GM20000 (cell line): ENCODE data around the gene ZFAND3.

Source experiments
- DNase-seq: peaks from one replicate; pipeline ENCODE4 v3.0.0; 2012; ENCODE audit warnings: low spot score
- TF ChIP-seq, protein P1 (sequence below): IDR thresholded peaks from 2 replicates; pipeline ENCODE4 v1.5.1; 2012; ENCODE audit warnings: mild to moderate bottlenecking, control low read depth; ENCODE audit errors: extremely low read depth, missing control alignments

The ZFAND3 gene

GRCh38 chr6:38183856-38184584 lies 364.5 kb downstream of the ZFAND3 start:
- DNase-seq = no peak
- TF ChIP-seq, protein P1, sequence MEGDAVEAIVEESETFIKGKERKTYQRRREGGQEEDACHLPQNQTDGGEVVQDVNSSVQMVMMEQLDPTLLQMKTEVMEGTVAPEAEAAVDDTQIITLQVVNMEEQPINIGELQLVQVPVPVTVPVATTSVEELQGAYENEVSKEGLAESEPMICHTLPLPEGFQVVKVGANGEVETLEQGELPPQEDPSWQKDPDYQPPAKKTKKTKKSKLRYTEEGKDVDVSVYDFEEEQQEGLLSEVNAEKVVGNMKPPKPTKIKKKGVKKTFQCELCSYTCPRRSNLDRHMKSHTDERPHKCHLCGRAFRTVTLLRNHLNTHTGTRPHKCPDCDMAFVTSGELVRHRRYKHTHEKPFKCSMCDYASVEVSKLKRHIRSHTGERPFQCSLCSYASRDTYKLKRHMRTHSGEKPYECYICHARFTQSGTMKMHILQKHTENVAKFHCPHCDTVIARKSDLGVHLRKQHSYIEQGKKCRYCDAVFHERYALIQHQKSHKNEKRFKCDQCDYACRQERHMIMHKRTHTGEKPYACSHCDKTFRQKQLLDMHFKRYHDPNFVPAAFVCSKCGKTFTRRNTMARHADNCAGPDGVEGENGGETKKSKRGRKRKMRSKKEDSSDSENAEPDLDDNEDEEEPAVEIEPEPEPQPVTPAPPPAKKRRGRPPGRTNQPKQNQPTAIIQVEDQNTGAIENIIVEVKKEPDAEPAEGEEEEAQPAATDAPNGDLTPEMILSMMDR = no peak

DNA sequence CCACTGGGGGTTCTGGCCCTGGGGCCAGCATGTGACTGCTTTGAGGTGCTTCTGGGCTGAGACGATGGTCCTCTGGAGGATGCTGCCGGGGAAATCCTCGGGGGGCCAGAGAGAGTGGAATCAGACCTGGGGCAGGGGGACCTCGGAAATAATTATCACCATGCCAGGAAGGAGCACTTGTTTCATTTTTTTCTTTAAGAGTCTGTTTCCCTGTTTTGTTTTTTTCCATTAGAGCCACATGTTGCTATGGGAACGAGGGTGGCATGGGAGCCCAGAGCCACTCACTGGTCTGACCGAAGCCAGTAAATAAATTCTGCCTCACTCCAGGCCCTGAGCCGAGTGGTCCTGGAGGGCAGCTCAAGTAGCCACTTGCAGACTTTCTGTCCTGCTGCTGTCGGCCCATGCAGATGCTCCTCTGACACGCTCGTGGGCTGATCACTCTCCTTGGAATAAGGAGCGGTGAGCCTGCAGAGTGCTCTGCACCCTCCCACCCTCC lies 365.1 kb downstream of the ZFAND3 start:
- TF ChIP-seq, protein P1 = no peak
- no peak for DNase-seq

GRCh38 chr6:38185244-38185643 lies 365.7 kb downstream of the ZFAND3 start:
- no peak for DNase-seq
- TF ChIP-seq, protein P1 = no peak

DNA sequence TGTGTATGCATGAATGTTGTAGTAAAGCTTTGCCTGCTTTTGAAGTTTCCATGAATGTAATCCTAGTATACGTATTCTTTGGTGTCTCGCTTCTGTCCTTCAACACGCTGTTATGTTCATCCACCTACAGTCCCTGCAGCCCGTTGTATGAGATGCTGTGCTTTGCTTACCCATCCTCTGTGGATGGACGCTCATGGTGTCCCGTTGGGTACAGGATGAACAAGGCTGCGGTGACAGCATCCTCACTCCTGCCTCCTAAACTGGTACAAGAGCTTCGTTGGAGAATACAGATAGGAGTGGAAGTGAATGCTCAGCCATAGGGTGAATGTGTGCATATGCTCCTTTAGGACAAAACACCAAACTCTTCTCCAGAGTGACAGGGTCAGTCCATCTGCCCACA lies 366.2 kb downstream of the ZFAND3 start:
- no peak for DNase-seq
- TF ChIP-seq, protein P1 = no peak

DNA sequence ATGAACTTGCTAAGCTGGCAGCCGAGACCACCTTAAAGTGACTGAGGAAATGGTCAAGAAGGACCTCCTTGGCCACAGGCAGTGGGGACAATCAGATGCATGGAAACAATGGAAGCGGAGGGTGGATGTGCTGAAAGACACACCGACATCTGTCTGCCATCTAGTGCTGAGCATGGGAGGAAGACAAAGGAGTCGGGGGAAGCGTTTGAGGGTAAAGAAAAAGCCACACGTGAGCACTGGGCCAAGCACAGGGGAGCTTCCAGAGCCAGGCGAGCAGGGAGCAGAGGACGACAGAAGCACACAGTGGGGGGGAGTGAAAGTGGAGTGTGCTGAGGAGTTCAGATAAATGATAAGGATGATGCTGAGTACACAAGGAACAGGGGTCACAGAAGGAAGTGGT lies 367.8 kb downstream of the ZFAND3 start:
- TF ChIP-seq, protein P1 = no peak
- DNase-seq = no peak

GRCh38 chr6:38187811-38188590 lies 368.5 kb downstream of the ZFAND3 start:
- TF ChIP-seq, protein P1 = no peak
- no peak for DNase-seq

DNA sequence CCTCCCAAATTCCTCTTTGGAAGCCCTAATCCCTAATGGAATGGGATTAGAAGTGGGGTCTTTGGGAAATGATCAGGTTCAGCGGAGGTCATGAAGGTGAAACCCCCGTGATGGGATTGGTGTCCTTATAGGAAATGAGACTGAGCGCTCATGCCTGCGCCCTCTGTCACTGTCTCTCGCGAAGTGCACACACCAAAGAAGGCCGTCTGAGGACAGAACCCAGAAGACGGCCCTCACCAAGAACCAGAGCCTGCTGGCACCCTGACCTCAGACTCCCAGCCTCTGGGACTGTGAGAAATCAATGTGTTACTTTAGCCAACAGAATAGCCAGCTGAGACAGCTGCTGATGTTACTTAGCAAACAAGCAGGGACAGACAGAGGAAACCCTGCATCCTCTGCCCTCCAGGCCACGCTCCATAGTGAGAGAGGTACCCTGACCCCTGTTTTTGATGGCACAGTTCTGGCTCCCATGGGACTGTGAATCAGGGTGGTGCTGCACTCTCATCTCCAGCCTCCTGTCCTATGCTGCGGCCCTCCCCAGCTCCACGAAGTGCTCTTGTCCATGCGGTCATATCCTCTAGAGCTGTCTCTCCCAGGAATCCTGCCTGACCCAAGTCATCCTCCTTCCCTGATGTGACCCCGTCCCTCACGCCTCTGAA lies 369.3 kb downstream of the ZFAND3 start:
- DNase-seq = no peak
- TF ChIP-seq, protein P1 = no peak
